ENCODE results near the gene MRPS2. TPM values are rescaled to one million over a fixed set of nuclear protein-coding genes. Genes with fewer than 3 reads are reported as not detected.

The MRPS2 gene
- polyA plus RNA-seq, 1 donor from 2014 or later = 20.1 TPM

DNA sequence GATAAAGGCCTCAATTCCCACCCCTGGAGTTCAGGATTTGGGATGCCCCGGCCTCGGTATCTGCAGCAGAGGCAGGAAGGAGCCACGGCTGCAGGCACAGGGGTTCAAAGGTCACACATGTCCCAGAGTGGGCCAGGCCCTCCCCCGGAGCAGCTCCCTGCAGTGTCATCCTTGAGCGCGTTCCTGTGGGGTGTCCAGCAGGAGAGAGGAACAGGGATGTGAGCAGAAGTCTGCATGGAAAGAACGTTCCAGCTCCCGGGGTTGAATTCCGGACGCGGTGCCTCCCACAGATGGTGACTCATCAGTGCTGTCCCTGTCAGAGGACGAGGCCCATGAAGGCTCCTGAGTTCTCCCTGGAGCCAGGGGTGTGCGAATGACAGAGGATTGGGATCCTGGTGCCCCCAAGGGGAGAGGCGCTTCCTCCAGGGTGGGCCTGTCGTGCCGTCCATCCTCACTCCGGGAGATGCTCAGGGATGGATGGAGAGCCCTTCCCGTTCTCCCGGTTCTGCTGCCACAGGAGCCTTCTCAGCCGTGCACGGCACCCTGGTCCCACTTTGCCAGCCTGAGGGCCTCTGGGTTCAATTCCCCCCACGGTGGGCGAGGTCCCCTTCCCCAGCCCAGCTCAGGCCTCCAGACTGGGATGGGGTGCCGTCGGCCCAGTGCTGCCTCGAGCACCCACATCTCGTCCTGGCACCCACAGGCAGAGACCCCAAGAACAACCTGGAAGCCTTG lies 23.8 kb downstream of the MRPS2 start:
- H4K20me1 ChIP-seq (ENCODE audit: insufficient read depth) = no peaks in the 10 kb centered on the region
- H3K27me3 ChIP-seq (ENCODE audit: insufficient read depth, low read depth, low read length) = no peaks in the 10 kb centered on the region
- TF ChIP-seq EP300 (conservative IDR thresholded peaks at IDR 0.05; ENCODE audit: poor library complexity, severe bottlenecking) = no peak
- no peak for TF ChIP-seq MXI1 (conservative IDR thresholded peaks at IDR 0.05; ENCODE audit: poor library complexity, severe bottlenecking)
- no peak for TF ChIP-seq CTCF (IDR thresholded peaks at IDR 0.05; ENCODE audit: poor library complexity, severe bottlenecking)
- TF ChIP-seq SMC3 (conservative IDR thresholded peaks at IDR 0.05; ENCODE audit: poor library complexity) = no peak
- no peak for TF ChIP-seq TAF1 (IDR thresholded peaks at IDR 0.05; ENCODE audit: low read depth)
- TF ChIP-seq RAD21 (conservative IDR thresholded peaks at IDR 0.05) = no peak
- TF ChIP-seq, protein P1, sequence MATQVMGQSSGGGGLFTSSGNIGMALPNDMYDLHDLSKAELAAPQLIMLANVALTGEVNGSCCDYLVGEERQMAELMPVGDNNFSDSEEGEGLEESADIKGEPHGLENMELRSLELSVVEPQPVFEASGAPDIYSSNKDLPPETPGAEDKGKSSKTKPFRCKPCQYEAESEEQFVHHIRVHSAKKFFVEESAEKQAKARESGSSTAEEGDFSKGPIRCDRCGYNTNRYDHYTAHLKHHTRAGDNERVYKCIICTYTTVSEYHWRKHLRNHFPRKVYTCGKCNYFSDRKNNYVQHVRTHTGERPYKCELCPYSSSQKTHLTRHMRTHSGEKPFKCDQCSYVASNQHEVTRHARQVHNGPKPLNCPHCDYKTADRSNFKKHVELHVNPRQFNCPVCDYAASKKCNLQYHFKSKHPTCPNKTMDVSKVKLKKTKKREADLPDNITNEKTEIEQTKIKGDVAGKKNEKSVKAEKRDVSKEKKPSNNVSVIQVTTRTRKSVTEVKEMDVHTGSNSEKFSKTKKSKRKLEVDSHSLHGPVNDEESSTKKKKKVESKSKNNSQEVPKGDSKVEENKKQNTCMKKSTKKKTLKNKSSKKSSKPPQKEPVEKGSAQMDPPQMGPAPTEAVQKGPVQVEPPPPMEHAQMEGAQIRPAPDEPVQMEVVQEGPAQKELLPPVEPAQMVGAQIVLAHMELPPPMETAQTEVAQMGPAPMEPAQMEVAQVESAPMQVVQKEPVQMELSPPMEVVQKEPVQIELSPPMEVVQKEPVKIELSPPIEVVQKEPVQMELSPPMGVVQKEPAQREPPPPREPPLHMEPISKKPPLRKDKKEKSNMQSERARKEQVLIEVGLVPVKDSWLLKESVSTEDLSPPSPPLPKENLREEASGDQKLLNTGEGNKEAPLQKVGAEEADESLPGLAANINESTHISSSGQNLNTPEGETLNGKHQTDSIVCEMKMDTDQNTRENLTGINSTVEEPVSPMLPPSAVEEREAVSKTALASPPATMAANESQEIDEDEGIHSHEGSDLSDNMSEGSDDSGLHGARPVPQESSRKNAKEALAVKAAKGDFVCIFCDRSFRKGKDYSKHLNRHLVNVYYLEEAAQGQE (IDR thresholded peaks at IDR 0.05; ENCODE audit: borderline replicate concordance) = no peak
- TF ChIP-seq EZH2 (IDR thresholded peaks at IDR 0.05; ENCODE audit: borderline replicate concordance, insufficient read depth, low read length, poor library complexity, severe bottlenecking) = no peak
- TF ChIP-seq POLR2AphosphoS5 (IDR thresholded peaks at IDR 0.05) = no peak
- no peaks in the 10 kb centered on the region for H3K9me3 ChIP-seq (ENCODE audit: low read length)
- no peak overlapping the region for H3K4me3 ChIP-seq (ENCODE audit: low read length)
- H3K27ac ChIP-seq (ENCODE audit: low read length) = no peak overlapping the region
- no peaks in the 10 kb centered on the region for H3K79me2 ChIP-seq (replicated peaks; ENCODE audit: insufficient read depth, low read length)
- no peak overlapping the region for H3K9ac ChIP-seq (ENCODE audit: low read length)
- no peak overlapping the region for H2AFZ ChIP-seq (ENCODE audit: low read depth, low read length)
- H3K4me2 ChIP-seq (ENCODE audit: low read length) = no peak overlapping the region
- no peaks in the 10 kb centered on the region for H3F3A ChIP-seq (ENCODE audit: insufficient read depth, low read length, poor library complexity, severe bottlenecking)
- H3K9me2 ChIP-seq (ENCODE audit: insufficient read depth, low read length) = no peaks in the 10 kb centered on the region
- no peaks in the 10 kb centered on the region for H3K36me3 ChIP-seq (ENCODE audit: insufficient read depth, low read length)

DNA sequence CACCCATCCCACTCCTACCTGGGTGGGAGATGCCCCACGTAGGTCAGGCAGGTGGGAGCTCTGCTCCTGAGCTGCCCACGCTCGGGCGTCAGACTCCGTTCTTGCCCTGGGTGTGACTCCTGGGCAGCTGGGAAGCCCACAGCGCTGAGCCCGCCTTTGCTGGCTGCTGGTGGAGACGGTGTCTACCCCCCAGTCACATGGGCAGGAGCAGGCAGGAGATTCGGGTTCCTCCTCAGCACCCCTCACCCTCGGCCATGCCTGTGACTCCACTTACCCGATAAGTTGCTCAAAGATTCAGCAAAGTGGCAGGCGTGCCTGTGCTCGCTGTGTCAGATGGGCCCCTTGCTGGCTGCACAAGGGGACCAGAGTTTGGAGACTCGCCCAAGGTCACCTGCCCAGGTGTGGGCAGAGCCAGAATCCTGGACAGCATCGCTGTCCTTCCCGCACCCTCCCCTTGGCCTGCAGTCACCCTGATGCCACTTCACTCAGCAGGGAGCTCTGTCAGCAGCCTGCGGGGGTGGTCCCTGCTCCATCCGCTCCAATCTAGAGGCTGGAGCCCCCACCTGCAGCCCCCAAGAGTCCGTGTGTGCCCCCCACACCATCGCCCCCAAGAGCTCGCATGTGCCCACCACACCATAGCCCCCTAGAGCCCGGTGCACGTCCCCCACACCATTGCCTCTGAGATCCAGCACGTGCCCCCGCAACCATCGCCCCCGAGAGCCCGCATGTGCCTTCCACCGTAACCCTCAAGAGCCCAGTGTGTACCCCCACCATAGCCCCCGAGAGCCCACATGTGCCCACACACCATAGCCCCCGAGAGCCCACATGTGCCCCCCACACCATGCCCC lies 25.0 kb downstream of the MRPS2 start:
- Histone ChIP-seq H3K9me3 (ENCODE audit: low read length) (no peaks in the 10 kb centered on the region), H3K4me2 (ENCODE audit: low read length) (no peak overlapping the region), H3K27me3 (ENCODE audit: insufficient read depth, low read depth, low read length) (no peaks in the 10 kb centered on the region), H2AFZ (ENCODE audit: low read depth, low read length) (no peak overlapping the region), H3K9ac (ENCODE audit: low read length) (no peak overlapping the region), H4K20me1 (ENCODE audit: insufficient read depth) (no peaks in the 10 kb centered on the region), H3K4me3 (ENCODE audit: low read length) (no peak overlapping the region), H3K79me2 (replicated peaks; ENCODE audit: insufficient read depth, low read length) (no peaks in the 10 kb centered on the region), H3K36me3 (ENCODE audit: insufficient read depth, low read length) (no peaks in the 10 kb centered on the region), H3K9me2 (ENCODE audit: insufficient read depth, low read length) (no peaks in the 10 kb centered on the region), H3K27ac (ENCODE audit: low read length) (no peak overlapping the region), H3F3A (ENCODE audit: insufficient read depth, low read length, poor library complexity, severe bottlenecking) (no peaks in the 10 kb centered on the region)
- TF ChIP-seq CTCF (IDR thresholded peaks at IDR 0.05; ENCODE audit: poor library complexity, severe bottlenecking) (no peak), SMC3 (conservative IDR thresholded peaks at IDR 0.05; ENCODE audit: poor library complexity) (no peak), MXI1 (conservative IDR thresholded peaks at IDR 0.05; ENCODE audit: poor library complexity, severe bottlenecking) (no peak), EZH2 (IDR thresholded peaks at IDR 0.05; ENCODE audit: borderline replicate concordance, insufficient read depth, low read length, poor library complexity, severe bottlenecking) (no peak), EP300 (conservative IDR thresholded peaks at IDR 0.05; ENCODE audit: poor library complexity, severe bottlenecking) (no peak), RAD21 (conservative IDR thresholded peaks at IDR 0.05) (no peak), TAF1 (IDR thresholded peaks at IDR 0.05; ENCODE audit: low read depth) (no peak), POLR2AphosphoS5 (IDR thresholded peaks at IDR 0.05) (no peak)
- TF ChIP-seq, protein P1 (IDR thresholded peaks at IDR 0.05; ENCODE audit: borderline replicate concordance) = no peak

Data from neural cell (in vitro differentiated cells).